Measurements from ENCODE around the gene COL4A6.
A peak's percentile ranks its signal among the peaks of the same experiment; 100 is the strongest.

Gene COL4A6

DNA sequence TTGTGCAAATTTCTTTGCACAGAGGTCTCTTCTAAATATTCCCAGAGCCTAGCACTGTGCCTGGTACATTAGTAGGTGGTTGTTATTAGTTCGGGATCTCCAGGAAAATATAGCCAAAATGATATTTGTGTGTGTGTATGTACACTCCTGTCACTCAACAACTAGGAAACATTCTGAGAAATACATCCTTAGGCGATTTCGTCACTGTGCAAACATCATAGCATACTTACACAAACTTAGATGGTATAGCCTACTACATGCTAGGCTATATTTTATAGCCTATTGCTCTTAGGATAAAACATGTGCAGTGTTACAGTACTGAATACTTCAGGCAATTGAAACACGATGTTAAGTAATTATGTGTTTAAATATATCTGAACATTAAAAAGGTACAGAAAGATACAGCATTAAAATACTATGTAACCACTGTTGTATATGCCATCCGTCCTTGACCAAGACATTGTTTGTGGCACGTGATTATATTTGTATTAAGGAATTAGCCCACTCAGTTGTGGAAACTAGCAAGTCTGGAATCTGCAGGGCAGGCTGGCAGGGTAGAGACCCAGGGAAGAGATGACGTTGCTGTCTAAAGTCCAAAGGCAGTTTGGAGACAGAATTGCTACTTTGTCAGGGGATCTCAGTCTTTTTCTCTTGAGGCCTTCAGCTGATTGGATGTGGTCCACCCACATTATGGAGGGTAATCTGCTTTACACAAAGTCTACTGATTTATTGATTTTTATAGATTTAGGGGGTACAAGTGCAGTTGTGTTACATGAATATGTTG lies 106.9 kb downstream of the COL4A6 start:
- DNase-seq (ENCODE audit: low spot score): no peak

DNA sequence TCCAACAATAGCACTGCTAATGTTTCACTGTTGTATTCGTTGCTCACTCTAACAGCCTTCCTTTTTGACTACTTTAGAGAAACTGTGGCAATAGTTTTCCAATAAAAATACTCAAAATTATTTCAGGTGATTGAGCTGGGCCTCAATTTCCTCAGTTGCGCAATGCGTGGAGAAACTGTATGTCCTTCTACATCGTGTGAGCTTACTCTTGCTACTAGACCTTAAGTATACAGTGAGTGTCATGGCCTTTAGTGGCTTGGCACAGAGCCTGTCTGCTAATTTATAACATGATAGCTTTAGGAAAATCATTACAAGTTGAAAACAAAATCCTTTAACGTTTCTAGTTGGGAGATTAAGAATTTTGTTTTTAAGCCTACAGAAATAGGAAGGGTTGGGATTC lies 114.5 kb downstream of the COL4A6 start:
- no peak for DNase-seq (ENCODE audit: low spot score)

DNA sequence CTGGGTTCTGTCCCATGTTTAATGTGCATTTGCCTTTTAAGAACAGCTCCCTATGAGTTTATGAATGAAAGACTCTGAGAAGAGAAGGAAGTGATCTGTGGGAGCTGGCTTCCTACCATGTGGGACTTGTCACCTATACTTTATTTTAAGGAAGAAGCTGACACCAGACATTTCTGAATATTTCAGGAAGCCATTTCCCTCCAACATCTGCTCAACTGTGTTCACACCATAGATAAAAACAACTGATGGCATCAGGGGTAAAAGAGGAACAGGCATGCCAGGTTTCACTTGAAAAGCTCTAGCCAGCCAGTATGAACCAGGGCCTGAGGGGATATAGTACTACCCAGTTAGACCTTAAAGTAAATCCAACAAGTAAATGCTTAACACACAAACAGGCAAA lies 116.0 kb downstream of the COL4A6 start:
- DNase-seq (ENCODE audit: low spot score): no peak

DNA sequence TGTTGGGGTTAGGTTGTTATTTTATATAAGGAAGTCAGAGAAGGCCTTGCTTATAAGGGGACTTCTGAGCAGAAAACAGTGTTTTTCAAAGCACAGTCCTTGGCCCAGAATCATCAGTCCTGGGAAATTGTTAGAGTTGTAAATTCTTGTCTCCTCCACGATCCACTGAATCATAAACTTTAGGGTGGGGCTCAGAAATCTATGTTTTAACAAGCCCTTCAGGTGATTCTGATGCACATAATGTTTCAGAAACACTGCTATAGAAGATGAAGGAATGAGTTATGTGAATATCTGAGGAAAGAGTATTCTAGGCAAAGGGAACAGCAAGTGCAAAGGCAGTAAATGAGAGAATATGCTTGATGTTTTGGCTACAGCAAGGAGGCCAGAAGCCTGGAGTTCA lies 121.8 kb downstream of the COL4A6 start:
- DNase-seq (ENCODE audit: low spot score): no peak

DNA sequence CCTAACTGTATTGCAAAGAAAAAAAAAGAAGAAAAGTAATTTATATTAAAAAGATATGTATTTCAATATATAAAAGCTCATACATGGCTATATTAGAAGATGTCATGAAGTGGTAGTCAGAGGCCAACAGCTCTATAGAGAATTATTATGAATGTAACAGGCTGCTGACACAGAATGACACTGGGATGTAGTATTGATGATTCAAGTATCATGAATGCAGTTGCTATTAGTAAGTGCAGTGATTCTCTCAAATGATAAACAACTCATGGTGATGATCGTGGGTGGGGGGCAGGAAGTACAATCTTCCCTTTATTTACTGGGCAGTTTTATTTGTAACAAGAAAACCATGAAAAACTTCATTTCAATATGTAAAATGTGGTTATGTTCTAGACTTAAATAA lies 124.6 kb downstream of the COL4A6 start:
- peak; percentile 70 for DNase-seq (ENCODE audit: low spot score)

DNA sequence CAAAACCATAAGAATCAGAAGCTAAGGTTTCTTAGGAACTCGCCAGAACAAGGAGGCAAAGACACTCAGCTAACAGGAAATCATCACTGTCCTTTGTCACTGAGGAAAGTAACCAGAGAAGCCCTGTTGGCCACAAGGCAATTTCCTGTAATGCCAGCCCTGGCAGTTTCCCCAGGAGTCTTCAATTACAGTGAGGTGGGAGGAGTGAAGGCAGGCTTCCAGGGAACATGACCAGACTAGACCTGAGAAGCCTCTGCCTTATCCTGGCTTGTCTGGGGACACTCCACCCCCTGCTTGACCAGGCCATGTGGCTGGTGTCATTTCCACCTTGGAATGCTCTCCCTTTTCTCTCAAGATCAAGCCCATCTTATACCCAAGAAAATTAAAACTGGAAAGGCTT lies 125.3 kb downstream of the COL4A6 start:
- DNase-seq (ENCODE audit: low spot score): peak; percentile 62

DNA sequence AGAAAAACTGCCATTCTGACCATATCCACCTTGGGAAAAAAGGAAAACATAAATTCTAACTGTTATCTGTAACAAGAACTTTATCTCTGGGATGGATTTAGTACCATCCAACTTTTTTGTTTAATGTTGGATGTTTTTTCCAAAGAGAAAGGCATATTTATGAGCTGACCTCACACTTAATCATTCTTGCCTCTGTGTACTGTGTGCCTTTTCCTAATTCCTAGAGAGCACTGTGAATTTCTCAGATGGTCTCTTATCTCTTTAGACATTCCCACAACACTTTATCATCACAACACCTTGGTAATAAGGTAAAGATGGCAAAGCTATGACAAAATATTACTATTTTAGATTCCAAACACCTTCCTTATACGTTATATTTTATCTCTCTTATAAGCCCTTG lies 126.2 kb downstream of the COL4A6 start:
- peak; percentile 22 for DNase-seq (ENCODE audit: low spot score)

DNA sequence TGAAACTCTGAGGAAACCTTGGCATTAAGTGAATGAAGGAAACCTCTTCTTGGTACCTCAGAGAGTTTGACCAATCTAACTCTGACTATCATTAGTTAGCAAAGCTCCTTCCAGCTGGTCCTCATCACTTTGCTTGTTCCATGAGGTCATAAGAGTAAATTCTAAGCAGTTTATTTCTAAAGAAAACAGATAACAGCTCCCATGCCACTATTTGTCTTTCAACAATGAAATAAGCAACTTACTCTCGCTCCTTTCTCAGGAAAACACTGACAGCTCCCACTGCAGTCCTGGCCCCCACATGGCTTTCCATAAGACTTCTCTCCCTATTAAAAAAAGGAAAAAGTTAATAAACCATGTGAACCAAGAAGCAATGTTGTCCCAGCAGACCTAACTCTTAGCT lies 127.7 kb downstream of the COL4A6 start:
- no peak for DNase-seq (ENCODE audit: low spot score)

DNA sequence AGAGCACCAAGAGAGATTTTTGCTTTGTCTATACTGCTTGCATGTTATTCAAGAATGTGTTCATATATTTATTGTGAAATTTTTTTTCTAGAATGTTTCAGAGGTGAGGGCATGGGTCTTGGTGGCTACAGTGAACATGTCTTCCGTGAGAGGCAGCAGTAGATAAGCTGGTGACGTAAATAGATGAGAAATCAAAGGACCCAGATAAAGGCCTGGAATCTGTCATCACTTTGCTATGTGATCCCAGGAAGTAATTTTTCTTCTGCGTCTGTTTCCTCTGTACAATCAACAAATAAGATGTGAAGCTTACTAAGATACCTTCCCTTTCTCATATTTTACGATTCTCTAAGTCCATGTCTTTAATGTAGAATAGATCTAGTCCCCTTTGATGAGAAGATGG lies 129.1 kb downstream of the COL4A6 start:
- DNase-seq (ENCODE audit: low spot score): no peak

DNA sequence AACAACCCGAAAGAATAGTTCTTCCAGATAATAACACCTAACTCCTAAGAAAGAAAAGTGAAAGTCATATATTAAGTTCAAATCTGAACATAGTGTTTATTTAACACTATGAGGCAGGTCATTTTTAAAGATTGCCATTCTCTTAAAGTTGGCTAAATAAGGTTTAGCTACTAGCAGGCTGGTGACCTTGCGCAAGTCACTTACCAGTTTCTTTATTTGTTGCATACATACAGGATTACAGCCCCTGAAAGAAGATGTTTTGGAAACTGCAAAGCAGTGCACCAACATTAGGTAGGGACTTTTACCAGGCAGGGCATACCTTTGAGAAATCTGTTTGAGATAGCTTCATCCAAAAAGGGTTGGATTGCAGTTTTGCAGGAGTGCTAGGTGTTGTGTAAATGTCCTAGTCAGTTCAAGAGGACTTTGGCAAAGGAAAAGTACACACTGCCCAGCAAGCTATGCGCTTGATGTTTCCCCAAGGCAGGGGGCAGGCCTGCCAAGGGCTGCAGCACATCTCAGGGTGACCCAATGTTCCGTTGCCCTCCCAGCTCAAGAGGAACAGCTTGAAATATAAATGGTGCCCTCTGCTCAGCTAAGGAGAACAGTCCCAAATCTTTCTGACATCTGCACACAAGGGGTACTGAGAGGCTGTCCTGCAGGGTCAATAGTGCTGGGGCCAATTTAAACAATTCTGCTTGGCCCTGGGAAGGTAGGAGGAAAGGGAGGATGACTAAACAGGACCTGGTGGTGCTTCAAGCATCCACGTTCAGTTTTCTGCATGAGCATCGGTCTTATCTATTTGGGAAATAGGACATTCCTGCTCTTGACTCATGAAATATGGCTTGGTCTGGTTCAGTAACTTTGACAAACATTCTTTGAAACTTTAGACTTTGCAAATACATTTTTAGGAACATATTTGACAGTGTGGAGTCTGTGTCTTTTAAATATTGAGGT lies 130.8 kb downstream of the COL4A6 start:
- DNase-seq (ENCODE audit: low spot score): no peak

DNA sequence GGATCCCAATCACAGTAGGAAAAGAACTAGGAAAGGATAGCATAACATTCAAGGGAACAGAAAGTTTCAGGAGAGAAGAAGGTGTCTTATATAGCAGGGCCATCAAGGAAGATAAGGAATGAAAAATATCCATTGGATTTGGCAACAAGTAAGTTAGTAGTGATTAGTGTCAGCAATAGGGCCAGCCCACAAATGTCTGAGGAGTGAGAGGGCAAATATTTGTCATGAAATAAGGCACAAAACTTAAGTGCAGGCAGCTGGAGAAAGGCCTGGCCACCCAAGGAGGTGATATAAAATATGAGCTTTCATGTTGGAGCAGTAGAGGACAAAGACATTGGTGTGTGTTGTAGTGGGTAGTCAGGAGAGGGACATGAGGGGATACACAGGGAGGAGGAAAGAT lies 132.1 kb downstream of the COL4A6 start:
- no peak for DNase-seq (ENCODE audit: low spot score)

DNA sequence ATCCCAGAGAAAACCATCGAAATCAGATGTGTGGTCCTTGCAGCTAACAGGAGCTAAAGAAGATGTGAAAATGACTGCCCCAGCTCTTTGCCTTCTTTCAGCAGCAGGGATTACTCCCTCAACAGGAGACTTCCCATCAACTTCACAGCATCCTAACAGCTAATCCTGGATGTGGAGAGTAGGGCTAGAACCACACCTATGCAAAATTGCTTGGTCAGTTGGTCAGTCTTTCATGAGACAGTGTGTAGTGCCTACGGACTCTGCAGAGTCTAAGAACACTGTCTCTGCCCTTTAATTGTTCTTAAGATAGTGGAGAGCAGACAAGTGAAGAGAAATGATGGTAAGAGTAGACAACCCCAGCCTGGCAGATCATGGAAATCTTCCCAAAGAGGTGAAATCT lies 133.5 kb downstream of the COL4A6 start:
- no peak for DNase-seq (ENCODE audit: low spot score)

DNA sequence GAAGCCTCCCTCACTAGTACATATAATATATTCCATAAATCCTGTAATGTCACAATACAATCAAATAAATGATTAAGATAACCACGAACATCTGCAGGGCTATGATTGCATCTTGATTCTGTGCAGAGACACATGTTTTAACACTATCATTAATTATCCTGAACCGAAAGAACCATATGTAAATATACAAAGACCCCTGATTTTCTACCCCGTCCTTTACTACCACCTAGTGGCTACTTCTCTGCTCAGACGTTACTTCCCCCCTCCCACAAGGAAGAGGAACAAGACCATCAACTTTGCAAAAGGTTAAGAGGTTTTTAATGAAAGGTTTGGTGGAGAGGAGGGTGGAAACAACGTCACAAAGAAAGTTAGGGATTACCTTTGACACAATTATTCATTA lies 134.0 kb downstream of the COL4A6 start:
- DNase-seq (ENCODE audit: low spot score): peak; percentile 11

DNA sequence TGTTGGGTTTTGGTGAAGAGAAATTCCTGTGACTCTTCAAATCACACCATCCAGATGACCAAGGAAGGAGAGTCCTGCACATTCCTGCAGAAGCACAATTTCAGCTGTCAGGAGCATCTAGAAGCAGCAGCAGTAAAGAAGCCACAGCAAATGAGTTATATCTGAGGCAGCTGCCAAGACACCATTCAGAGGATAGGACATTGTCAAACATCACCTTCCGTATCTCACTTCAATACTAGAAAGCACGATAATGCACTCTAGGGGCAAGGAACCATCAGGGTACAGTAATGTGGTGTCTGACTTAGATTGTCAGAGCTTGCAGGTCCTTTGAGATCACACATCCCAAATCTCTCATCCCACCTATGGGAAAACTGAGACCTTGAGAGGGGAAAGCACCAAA lies 134.5 kb downstream of the COL4A6 start:
- DNase-seq (ENCODE audit: low spot score): no peak

DNA sequence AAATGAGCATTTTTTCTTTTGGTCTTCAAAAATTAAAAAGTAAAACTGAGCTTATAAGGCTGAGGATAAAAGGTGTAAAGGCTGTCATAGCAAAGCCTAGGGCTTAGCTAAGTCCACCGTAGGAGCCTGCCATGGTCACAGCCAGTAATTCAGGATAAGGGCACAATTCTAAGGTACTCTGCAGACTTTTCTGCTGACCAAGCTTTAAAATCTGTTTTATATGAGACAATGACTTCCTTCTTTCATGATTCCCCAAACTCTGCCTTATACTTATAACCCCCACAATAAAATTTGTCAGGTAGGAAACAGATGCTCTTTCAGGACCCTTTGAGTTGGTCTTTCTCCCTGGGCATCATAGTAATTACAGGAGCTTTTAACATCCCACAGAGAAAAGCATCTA lies 138.5 kb downstream of the COL4A6 start:
- no peak for DNase-seq (ENCODE audit: low spot score)

DNA sequence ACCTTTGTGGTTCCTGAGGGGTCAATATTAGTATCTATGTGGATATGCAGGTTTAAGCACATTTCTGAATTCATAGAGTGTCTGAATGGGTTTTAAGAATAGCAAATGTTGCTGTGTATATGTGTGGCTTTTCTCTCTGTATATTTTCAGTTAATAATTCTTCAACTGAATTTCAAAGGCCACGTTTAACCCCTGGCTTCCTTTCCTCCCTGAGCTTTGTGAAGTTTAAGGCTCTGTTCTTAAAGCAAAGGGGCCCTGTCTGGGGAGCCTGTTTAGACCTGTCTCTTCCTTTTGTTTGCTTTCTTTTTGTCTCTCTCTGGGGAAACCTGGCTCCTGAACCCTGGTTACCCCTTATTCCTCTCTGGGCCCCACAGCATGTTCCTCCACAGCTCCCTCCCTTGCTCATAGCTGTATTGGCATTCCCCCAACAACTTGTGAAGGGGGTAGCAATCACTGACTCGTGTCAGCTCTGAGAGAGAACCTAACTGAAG lies 139.1 kb downstream of the COL4A6 start:
- peak; percentile 64 for DNase-seq (ENCODE audit: low spot score)

DNA sequence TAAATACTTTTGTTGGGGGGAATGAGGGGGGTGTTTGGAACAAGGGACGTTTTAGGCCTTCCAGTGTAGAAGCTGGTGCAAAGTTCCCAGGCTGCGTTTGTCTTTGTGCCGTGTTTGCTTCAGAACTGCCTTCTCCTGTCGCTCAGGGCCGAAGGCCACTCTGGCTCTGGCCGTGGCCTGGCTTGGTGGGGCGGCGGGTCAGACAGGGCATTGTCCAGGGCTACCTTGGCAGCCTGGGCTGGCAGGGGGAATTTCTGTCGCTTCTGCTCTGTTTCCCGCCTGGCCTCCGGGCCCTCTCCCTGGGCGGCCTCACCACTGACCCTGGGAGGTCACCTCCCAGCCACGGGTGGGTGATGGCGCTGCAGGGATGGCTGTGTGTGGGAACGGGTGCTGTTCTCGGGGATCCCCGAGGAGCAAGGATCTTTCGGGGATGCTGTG lies 140.0 kb downstream of the COL4A6 start:
- DNase-seq (ENCODE audit: low spot score): no peak

DNA sequence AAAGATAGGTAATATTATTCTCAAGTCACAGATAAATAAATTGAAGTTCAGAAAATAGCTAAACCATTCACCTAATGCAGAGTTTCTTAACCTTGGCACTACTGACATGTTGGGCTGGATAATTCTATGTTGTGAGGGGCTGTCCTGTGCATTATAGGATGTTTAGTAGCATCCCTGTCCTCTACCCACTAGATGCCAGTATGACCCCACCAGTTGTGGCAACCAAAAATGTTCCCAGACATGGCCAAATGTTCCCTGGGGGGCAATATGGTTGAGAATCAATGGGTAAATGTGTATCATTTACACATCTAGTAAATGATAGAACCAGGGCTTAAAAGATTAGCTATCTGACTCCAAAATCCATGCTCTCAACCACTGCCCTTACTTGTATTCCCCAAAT lies 140.9 kb downstream of the COL4A6 start:
- DNase-seq (ENCODE audit: low spot score): no peak

DNA sequence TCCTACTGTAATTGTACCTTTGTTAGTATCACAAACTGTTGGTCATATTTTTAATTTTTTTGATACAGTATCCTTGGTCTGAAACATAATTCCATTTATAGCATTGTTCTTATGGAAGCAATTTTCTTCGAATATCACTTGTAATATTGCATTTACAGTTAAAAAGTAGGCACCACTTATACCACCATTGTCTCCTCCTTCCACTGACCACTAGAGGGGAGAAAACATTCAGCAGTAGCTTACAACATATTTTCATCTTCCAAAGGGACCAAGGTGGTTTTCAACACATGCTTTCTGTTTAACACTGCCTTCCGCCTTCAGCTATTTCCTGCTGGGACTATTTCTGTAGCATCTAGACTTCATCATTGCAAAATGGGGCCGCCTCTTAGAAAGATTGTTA lies 146.2 kb downstream of the COL4A6 start:
- DNase-seq (ENCODE audit: low spot score): no peak

DNA sequence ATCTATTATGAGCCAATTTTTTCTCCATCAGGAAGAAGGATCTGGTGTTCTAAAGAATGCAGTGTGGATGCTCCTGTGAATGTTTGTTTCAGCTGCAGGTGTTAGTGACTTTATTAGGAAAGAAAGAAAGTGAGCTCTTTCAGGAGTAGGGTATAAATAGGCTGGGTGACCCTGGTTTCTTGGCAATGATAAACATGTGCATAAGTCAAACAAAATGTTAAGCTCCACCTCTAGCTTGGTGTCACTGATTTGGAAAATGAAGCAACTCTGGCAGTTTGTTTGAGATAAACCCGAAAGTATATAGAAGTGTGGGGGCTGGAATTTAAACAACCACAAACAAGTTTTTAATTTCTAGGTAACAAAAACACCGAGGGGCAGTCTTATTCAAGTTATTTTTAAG lies 152.3 kb downstream of the COL4A6 start:
- no peak for DNase-seq (ENCODE audit: low spot score)

DNA sequence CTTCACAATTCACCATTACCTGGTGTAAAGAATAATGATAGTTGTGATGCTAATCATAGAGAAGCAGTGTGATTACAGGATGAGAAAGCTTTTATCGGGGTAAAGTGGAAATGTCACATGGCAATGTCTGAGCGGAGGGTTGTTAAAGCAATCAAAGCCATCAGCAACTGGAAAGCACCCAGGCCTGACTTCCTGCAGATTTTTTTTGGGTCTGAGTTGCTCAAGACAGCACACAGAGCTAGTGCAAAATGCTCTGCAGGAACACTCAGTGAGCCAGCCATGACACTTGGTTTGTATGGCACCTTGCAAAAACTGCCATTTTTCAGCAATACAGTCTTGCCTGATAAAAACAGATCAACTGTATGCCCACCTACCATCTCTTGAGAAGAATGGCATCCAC lies 152.9 kb downstream of the COL4A6 start:
- DNase-seq (ENCODE audit: low spot score): no peak

DNA sequence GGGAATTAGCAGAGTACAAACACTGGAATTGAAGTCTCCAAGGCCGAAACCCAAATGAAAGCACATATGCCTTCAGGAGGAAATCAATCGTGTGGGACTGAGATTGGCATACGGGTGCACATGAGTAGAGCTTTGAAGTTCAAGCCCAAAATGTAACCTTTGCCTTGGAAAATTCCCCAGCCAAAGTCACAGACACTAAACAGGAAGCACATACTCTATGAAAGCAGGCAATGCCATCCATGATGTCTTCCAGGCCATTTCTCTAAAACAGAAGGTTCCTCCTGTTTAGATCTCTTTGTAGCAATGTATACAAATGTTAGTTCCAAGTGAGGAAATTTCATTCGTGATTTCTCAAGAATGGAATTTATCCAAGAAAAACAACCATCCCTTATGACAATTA lies 162.5 kb downstream of the COL4A6 start:
- DNase-seq (ENCODE audit: low spot score): no peak

DNA sequence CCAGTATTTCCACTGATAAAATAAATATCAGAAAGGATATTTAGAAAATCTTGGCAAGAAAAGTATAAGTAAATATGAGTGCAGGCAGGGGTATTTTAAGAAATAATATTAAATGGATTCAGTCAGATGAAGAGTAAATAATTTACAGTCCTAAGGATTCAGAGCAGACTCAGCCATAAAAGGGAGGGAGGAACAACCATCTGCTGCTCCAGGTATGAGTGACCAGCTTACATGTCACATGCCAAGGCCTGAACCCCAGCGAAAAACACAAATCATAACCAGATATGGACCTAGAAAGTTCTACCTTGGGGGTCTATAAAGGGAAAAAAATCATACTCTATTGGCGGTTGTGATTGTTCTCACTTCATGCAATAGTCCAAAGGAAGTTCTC lies 166.8 kb downstream of the COL4A6 start:
- peak; percentile 49 for DNase-seq (ENCODE audit: low spot score)
